ENCODE measurements around the gene TMCC3. TPM values are rescaled to one million over a fixed set of nuclear protein-coding genes. Genes with fewer than 3 reads are reported as not detected.
"Not testable (repeated sequence)": the region's sequence is repeated elsewhere in the genome, so short reads cannot be mapped to it uniquely, and the experiment has no call there.

The TMCC3 gene
- total RNA-seq, 1 donor from 2014 or later, result 11.5 TPM

- no peak for DNase-seq (ENCODE audit: extremely low spot score in 2 of 2)
- Histone ChIP-seq H3K4me3 (no peak overlapping the region), H3K27me3 (no peaks in the 10 kb centered on the region), H3K4me1 (peaks cover 11% of the 10 kb centered on the region), H3K9me3 (no peaks in the 10 kb centered on the region), H3K27ac (no peak overlapping the region), H3K36me3 (no peaks in the 10 kb centered on the region)
- TF ChIP-seq POLR2A (IDR thresholded peaks at IDR 0.05), result no peak
- TF ChIP-seq, protein P1, sequence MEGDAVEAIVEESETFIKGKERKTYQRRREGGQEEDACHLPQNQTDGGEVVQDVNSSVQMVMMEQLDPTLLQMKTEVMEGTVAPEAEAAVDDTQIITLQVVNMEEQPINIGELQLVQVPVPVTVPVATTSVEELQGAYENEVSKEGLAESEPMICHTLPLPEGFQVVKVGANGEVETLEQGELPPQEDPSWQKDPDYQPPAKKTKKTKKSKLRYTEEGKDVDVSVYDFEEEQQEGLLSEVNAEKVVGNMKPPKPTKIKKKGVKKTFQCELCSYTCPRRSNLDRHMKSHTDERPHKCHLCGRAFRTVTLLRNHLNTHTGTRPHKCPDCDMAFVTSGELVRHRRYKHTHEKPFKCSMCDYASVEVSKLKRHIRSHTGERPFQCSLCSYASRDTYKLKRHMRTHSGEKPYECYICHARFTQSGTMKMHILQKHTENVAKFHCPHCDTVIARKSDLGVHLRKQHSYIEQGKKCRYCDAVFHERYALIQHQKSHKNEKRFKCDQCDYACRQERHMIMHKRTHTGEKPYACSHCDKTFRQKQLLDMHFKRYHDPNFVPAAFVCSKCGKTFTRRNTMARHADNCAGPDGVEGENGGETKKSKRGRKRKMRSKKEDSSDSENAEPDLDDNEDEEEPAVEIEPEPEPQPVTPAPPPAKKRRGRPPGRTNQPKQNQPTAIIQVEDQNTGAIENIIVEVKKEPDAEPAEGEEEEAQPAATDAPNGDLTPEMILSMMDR (IDR thresholded peaks at IDR 0.05), result no peak
- no peak for TF ChIP-seq POLR2AphosphoS5 (IDR thresholded peaks at IDR 0.05; ENCODE audit: insufficient read depth in 1 of 2, low read depth in 1 of 2)
- intact Hi-C loops (cut with DNase I), result no loop called here
Observed at GRCh38 chr12:94609917-94610443, 40.4 kb downstream of the TMCC3 start.

DNA sequence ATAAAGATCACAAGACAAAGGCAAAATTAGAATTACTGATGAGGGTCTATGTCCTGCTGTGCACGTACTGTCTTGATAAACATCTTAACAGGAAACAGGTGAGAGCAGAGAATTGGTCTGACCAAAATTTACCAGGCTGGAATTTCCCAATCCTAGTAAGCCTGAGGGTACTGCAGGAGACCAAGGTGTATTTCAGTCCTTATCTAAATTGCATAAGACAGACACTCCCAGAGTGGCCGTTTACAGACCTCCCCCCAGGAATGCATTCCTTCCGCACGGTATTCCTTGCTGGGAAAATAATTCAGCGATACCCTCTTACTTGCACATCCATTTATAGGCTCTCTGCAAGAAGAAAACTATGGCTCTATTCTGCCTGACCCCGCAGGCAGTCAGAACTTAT lies 43.5 kb downstream of the TMCC3 start:
- H3K27me3 ChIP-seq; H3K27ac ChIP-seq; H3K4me3 ChIP-seq; intact Hi-C loops (cut with DNase I); DNase-seq (ENCODE audit: extremely low spot score in 2 of 2); H3K4me1 ChIP-seq; H3K36me3 ChIP-seq; H3K9me3 ChIP-seq: not testable (repeated sequence)

GRCh38 chr12:94604366-94604698 lies 46.0 kb downstream of the TMCC3 start:
- no peaks in the 10 kb centered on the region for H3K36me3 ChIP-seq
- H3K9me3 ChIP-seq, result no peaks in the 10 kb centered on the region
- intact Hi-C loops (cut with DNase I), result no loop called here
- H3K27me3 ChIP-seq, result no peaks in the 10 kb centered on the region
- H3K4me3 ChIP-seq, result no peak overlapping the region
- no peak for TF ChIP-seq POLR2AphosphoS5 (IDR thresholded peaks at IDR 0.05; ENCODE audit: insufficient read depth in 1 of 2, low read depth in 1 of 2)
- TF ChIP-seq, protein P1 (IDR thresholded peaks at IDR 0.05), result no peak
- no peak for TF ChIP-seq POLR2A (IDR thresholded peaks at IDR 0.05)
- H3K4me1 ChIP-seq, result no peaks in the 10 kb centered on the region
- DNase-seq (ENCODE audit: extremely low spot score in 2 of 2), result no peak
- H3K27ac ChIP-seq, result no peak overlapping the region

GRCh38 chr12:94603434-94604365 lies 46.7 kb downstream of the TMCC3 start:
- DNase-seq (ENCODE audit: extremely low spot score in 2 of 2), result no peak
- Histone ChIP-seq H3K36me3 (no peaks in the 10 kb centered on the region), H3K4me3 (no peak overlapping the region), H3K27ac (no peak overlapping the region), H3K27me3 (no peaks in the 10 kb centered on the region), H3K4me1 (no peaks in the 10 kb centered on the region), H3K9me3 (no peaks in the 10 kb centered on the region)
- intact Hi-C loops (cut with DNase I), result no loop called here
- TF ChIP-seq POLR2A (IDR thresholded peaks at IDR 0.05) (no peak), POLR2AphosphoS5 (IDR thresholded peaks at IDR 0.05; ENCODE audit: insufficient read depth in 1 of 2, low read depth in 1 of 2) (no peak)
- TF ChIP-seq, protein P1 (IDR thresholded peaks at IDR 0.05), result peak in 1 of 3 experiments; percentile 17

- H3K9me3 ChIP-seq, result no peaks in the 10 kb centered on the region
- H3K27me3 ChIP-seq, result no peaks in the 10 kb centered on the region
- H3K36me3 ChIP-seq, result no peaks in the 10 kb centered on the region
- no peak overlapping the region for H3K4me3 ChIP-seq
- intact Hi-C loops (cut with DNase I), result no loop called here
- no peak overlapping the region for H3K27ac ChIP-seq
- TF ChIP-seq, protein P1 (IDR thresholded peaks at IDR 0.05), result no peak
- TF ChIP-seq POLR2A (IDR thresholded peaks at IDR 0.05) (no peak), POLR2AphosphoS5 (IDR thresholded peaks at IDR 0.05; ENCODE audit: insufficient read depth in 1 of 2, low read depth in 1 of 2) (peak in 1 of 2 donors; percentile 59)
- H3K4me1 ChIP-seq, result no peaks in the 10 kb centered on the region
- no peak for DNase-seq (ENCODE audit: extremely low spot score in 2 of 2)
Observed at GRCh38 chr12:94602024-94602423, 48.3 kb downstream of the TMCC3 start.

- H3K4me1 ChIP-seq; H3K27me3 ChIP-seq; intact Hi-C loops (cut with DNase I); H3K9me3 ChIP-seq; DNase-seq (ENCODE audit: extremely low spot score in 2 of 2); H3K27ac ChIP-seq; H3K36me3 ChIP-seq; H3K4me3 ChIP-seq: not testable (repeated sequence)
Observed at GRCh38 chr12:94601307-94601706, 49.0 kb downstream of the TMCC3 start.

Measured in vagina (tissue), 2 donors.